Measurements from ENCODE around the gene TP63.

TP63 gene

DNA sequence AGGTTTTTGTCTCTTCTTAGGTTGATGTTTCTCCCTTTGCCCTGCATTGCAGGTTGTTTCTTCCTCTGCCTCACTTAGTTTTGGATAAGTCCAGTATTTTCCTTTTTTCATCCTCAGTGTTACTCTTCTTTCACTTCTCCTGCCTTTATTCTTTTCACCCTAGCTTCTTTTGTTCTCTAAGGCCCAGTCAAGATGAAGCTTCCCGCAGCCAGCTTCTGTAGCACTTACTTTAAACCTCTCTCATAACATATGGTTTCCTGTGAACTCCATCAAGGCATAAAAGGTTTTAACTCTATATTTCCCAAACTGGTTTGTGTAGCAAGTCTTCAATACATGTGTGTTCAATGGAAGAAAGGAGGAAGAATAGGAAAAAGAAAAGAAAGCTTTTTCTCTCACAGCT lies 54.1 kb downstream of the TP63 start:
- DNase-seq, result no peak

DNA sequence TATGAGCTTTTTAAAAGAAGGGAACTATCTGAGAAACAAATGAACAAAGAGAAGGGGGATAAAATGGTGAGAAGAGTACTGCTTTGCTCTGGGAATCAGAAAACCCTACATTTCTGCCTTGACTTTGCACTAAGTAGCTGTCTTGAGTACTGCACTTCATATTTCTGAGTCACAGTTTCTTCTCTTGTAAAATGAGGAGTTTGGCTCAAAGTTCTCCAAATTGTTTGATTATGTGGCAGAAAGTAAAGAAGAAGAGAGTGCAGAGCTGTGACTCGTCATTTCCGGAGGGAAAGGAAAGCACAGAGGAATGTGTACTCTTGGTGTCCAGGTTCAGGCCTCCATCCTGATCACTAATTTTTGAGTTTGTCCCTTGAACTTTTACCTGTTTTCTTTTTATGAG lies 54.7 kb downstream of the TP63 start:
- no peak for DNase-seq

DNA sequence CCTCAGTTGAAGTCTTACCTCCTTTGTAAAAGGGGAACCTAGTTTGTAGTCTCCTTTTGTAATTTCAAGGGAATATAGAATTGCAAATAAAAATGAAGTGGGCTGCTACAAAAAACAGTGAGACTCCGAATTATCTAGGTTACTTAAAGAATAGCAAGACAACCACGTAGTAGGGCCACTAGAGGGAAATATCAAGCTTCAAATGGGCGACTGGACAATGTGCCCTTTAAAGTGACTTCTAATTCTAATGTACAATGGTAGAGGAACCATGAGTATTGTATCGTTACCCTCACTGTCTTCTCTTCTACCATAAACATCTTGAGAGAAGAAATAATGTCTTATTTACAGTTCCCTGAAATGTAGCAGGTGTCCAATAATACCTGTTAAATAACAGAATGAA lies 56.3 kb downstream of the TP63 start:
- no peak for DNase-seq

DNA sequence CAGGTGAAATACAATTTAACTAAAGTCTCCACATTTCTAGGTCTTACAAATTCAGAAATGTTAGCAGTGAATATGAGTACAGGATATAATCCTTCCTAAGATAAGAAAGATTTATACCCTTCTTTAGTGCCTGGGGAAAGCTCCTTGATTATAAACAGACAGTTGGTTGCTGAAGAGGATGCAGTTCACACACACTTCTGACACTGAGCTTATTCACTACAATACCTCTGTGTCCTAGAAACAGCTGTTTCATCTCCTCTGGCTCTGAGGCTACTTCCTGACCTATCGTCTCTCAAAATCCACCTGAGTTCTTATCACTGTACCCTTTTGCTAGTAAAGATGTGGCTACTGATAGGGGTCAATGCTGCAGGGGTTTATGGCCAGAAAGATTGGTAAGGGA lies 57.1 kb downstream of the TP63 start:
- DNase-seq, result no peak

DNA sequence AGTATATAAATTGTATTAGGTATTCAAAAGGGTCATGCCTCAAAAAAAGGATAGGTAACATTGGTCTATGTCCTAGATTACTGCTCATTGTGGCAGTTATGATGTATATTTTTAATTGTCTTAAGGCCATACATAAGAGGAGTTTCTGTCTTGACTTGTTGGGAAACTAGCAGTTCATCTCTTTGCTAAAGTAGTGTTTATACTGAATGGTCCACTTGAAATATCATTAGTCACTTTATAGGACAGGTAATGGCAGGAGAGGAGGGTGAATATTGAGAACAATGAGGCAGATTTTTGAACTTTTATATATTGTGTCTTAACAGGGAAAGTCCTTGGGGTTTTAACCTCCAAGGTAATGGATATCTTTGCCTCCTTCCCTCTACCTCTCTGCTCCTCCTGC lies 58.4 kb downstream of the TP63 start:
- DNase-seq, result no peak

DNA sequence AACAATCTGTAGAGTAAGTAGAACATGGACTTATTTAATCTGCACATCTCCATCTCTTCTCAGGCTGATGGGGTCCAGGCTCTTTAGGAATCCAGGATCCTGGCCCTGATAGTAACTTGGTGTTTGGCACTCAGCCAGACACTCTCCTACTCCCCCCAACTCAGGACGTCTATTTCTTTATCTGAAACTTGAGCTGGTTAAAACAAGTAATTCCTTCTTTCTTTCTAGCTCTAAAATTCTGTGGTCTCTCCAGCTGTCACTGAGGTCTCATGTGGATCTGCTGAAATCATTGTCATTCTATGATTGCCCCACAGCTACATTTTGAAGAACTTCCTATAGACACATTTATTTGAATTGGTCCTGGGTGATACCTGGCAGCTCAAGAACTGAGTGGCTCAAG lies 59.0 kb downstream of the TP63 start:
- DNase-seq, result no peak

DNA sequence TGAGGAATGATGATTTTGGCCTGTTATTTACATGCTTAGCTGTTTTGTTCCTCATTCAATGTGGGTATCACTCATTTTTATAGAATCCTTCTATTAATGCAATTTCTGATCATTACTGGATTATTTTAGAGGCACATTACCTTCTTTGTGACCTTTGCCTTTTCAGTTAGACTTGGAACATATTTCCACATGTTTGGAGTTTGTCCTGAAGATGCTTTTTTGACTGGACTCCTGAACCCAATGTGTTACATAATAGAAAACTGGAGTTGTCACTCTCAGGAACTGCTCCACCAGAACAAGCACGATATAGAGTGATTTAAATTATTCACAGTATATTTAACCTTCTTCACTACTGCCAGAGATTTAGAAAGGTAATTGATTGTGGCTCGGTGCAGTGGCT lies 59.5 kb downstream of the TP63 start:
- no peak for DNase-seq

DNA sequence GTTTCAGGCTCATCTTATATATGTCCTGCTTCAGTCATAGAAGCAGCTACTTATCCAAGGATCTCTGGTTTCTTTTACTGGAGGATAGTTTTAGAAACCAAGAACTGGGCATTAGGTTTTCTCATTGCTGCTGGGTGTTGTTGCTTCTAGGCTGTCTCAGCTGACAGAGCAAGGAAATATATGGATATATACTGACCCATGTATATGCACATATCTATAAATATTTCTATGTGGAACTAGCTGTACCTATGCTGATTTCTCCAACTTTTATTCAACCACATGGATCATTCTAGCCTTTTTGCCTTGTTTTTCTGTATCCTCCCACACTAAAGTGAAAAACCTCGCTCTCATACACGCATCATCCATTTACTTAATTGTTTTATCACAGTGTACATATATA lies 64.2 kb downstream of the TP63 start:
- DNase-seq, result no peak

DNA sequence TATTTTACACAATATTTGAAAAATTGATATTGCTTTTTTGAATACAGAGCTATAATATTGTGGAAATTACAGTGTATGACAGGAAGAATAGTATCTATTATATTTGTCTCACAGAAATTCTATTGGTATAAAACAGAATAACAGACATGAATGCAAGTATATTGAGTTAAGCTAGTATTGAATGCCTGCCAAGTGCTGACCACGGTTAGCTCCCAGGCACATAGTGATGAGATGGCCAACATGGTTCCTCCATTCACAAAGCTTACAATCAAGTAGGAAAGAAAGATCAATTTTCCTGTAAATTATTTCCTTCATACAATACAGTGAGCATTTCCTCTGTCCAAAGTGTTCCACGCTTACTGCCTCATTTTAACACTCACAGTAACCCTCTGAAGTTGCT lies 67.6 kb downstream of the TP63 start:
- no peak for DNase-seq

DNA sequence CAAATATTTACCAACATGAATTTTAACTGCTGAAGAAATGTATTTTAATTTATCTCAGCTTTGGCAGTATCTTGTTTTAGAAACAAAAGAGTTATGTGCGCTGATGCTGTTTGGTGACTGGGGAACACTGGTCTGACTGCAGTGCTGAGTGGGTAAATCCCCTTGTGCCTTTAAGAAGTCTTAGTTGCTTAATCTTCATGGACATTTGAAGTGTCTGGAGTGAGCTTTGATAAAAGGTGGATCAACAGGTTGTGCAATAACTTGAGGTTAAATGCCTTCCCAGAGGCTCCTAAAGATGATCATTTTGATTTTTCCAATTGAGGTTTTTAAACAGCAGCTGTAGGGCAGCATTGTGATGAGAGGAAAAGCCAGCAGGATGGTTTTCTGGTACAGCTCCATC lies 68.7 kb downstream of the TP63 start:
- no peak for DNase-seq

DNA sequence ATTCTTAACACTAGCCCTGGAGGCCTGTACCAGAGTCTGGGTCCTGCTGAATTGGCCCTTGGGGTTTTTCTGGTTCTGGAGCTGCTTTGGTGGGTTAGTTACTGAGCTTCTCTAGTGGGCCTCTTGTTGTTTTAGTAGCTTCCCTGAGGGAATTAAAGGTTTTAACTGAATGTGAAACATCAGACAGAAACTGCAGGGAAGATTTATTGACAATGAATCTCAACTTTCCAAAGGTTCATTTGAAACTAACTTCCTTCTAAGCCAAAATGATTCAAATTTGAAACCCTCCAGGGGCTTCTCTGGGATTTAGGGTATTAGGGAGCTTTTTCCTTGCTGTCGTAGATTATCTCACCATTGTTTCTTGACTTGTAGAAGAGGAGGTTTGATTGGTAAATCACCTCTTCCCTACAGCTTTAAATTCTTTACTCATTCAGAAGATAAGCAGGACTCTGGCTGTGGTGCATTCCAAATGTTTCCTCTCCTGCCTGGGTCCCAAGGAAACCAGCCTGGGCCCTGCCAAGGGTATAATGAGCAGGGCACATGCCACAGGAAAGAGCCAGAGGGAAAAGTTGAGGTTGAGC lies 71.0 kb downstream of the TP63 start:
- no peak for DNase-seq

DNA sequence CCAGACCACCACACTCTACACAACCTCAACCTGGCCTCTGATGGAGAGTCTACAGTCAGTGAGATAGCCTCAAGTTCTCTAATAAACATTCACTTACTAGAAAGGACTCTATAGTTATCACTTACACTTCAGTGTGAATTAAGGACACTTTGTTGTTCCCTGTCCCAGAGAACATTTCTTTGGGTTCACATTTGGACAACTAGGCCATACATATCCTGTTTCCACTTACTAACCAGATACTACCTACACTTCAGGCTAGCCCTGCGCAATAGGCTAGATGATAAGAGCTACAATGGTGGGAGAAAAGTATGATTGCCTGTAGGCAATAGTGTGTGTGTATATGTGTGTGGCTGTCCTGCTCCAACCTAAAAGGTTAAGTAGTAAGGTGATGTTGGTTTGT lies 72.7 kb downstream of the TP63 start:
- DNase-seq, result no peak

DNA sequence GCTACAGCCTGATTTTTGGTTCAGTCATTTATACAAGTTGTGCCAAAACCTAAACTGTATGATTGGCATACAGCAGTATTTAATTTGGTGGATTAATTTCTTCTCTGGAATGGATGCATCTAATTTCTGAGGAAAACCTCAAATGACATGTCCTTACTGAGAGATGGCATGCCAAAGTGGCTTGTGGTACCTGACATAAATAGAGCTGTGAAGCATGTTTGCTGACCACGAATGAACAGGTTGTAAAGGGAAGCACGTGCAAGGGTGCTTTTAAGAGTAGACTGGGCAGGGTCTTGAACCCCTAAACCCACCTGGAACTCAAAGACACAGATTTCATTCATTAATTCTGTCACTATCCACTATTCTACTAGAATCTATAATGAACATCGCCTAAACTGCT lies 77.2 kb downstream of the TP63 start:
- no peak for DNase-seq

DNA sequence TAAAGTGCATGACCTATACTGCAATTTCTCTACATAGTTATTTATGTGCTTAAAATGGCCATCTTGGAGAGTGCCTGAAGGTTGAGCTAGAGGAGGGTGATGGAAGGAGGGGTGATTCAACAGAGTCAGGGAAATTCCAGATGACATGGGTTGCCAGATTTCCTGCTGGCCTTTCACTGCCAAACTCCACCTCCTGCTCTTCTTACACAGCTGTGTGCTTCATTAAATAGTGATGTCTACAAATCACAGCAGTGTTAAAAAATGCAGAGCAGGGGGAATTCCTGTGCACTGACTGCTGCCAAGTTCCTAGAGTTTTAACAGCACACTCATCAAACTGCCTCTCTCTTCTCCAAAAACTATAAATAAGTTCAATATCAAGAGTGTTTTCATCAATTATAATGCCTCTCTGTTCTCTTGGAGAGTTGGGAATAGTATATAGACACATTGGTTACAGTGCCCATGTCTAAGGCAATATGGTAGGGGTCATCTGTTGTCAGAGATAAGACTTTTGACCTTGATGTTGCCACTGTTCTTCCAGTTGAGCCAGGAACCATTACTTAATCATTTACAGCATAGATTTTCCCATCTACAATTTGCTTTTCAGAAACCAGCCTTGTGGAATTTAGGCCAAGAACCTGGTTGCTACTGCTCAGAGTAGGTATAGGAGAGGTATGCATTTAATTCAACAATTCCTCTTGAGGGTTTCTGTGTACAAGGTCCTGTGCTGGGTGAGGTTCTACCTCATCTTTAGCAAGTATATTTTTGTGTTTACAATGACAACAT lies 79.6 kb downstream of the TP63 start:
- peak in 1 of 14 donors; percentile 1 for DNase-seq

DNA sequence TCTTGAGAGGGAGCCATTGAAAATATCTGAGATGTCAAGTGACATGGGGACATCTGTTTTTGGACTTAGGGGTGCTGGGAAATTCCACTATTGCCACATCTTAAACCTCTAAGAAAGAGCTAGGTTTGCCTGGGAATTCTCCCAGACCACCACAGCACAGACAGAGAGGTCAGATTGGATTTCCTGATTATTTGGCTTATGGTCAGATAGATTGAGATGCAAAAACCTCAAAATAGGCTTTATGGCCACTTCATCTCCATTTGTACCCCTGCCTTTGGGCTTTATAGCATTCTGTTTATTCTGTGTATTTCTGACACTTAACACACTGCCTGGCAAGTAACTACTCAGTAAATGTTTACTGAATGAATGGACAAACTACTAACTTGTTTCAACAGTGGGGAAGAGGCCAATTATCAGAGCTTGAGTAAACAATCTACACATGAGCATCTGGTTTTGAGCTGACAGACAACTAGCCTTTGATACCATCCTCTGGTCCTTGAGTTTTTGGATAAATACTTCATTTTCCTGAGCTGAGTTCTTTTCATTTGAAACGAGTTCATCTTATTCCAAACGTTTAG lies 81.8 kb downstream of the TP63 start:
- no peak for DNase-seq

DNA sequence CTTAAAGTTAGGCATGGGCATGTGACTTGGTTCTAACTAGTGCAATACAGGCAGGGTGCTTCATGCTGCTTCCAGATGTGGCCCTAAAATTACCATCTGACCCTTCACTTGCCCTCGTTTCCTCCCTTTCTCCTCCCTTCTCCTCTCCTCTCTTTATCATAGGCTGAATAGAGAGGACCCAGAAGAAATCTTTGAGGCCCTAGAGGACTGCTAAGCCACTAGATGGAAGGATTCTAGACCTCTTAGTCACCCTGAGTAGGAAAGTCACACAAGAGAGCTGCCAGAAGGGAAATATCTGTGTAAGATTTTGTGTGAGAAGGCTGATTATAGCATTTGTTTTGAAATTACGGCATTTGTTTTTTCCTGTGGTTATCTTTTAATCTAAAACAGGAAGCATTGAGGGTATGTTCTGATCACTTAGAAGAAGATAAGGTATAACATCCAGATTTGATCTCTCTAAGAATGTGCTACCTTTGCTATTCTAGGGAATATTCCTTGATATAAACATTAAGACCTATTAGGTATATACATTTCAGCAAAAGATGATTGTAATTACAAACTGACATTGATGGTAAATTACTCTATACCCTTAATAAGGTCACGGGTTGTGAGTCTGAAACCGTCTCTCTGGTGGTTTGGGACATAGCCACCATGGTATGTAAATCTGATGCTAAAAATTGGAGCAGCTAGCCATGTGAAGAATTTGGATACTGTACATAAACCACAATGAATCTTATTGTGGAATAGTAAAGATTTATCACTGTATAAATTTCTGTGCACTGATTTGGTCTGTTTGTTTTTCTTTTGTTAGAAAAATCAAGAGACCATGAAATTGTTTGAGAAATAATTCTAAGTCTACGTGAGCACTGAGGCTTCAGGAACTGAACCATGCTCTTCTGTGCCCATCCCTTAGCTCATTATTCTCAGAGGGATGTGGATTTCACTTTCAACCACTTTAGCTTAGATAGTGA lies 84.1 kb downstream of the TP63 start:
- DNase-seq, result no peak

DNA sequence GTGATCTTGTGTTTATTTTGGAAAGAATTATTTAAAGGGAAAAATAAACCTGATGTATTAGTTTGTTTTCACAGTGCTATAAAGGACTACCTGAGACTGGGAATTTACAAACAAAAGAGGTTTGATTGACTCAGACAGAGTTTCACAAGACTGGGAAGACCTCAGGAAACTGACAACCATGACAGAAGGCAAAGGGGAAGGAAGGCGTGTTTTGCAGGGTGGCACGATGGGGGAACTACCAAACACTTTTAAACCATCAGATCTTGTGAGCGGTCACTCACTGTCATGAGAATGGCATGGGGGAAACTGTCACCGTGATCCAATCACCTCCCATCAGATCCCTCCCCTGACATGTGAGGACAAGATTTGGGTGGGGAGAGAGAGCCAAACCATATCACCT lies 87.0 kb downstream of the TP63 start:
- DNase-seq, result no peak

DNA sequence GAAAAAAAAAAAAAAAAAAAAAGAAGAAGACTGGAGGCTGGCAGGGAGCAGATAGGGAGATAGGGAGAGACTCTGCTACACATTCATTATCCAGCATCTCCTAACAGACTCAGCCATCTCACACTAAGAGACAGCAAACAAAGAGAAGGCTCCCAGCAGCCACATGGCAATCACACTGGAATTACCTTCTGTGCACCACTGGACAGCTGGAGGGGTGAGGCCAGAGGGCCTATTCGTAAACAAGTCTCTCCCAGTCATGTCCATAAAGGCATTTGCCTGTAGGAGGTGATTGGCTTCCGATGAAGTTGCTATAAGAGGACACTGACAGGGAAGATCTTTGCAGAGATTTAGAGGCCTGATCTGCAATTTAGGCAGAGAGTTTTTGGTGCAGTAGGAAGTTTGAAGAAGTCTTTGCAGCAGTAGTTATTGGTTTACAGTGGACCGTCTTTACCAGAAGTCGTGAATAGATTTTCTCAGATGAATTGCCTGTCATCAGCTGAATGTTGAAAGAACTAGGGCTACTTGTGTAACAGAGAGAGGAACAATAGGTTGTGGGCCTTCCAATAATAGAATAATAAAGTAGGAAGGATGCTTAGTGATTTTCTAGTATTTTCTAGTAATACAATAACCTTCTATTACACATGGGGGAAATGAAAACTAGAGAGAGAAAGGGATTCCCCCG lies 89.7 kb downstream of the TP63 start:
- DNase-seq, result no peak

DNA sequence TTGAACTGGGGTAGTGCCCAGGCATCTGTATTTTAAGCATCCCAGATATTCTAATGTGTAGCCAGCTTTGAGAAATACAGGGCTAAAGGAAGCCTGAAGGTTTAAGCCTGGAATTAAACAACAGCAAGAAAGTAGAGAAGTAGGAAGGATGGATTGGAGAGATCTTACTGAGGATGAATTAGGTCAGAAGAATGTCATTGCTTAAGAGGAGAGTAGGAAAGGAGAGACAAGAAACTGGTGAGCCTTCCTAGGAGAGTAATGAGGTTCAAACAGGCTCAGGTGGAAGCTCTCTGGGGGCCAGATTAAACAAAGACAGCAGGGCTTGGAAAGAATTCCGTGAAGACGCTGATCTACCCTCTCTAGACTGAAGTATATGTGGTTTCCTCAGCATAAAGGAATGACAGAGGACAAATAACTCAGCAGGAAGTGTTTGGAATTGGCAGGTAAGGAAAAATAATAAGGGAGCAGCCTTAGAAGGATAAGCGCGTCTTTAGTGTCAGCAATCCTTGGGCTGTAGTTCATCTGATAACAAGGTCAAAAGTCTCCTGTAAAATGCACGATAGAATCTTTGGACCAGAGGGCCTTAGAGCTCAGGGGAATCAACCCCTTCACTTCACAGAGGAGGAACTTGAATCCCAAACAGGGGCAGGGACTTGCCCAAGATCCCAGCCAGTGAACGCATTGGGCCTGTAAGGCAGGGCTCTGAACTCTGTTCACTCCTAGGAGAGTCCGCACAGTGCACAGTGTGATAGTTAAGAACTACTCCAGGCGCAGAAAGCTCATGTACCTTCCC lies 90.9 kb downstream of the TP63 start:
- DNase-seq, result no peak

DNA sequence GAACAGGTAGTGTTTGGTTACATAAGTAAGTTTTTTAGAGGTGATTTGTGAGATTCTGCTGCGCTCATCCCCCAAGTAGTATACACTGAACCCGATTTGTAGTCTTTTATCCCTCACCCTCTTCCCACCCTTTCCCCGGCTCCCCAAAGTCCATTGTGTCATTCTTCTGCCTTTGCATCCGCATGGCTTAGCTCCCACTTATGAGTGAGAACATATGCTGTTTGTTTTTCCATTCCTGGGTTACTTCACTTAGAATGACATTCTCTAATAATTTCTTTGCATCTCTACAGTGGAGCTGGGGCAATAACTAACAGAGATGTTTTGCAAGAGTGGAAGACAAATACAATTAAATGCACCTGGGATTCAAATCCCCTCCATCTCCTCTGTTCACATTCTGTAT lies 93.2 kb downstream of the TP63 start:
- no peak for DNase-seq

DNA sequence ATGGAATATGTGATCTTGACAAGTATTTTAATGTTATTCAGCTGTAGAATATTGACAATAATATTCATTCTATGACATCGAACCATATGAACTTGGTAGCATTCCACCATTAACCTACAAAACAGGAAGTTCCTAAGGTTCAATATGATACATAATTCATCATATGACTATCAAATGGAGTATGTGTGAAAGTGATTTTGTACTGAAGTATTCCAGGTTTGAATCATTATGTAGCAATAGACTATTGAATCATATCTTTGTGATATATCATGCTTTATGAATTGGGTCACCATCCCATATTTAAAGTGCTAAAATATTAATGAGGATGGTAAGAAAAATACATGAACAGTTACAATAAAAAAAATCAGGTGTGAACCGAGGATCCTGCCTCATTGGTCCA lies 95.1 kb downstream of the TP63 start:
- DNase-seq, result no peak

DNA sequence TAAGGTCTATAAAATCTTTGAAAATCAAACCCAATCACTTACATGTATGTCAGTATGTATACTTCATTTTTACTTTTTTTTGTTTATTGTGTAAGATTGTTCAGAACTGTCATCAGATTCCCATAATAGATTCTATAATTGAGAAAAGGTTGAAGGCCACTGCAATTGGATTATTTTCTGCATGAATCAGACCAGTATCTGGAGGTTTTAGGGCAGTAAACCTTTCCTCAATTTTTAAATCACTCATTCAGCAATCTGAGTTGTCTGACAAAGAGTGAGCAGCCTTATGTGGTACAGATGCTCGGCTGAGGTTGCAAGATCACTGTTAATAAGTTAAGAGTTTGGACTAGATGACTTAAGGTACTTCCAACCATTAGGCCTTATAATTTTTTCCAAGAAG lies 96.0 kb downstream of the TP63 start:
- no peak for DNase-seq
